ENCODE results near the gene ILDR1. TPM values are rescaled to one million over a fixed set of nuclear protein-coding genes. Genes with fewer than 3 reads are reported as not detected.
A peak's percentile ranks its signal among the peaks of the same experiment; 100 is the strongest.

ILDR1 gene
- polyA plus RNA-seq, 10 donors, result 0.15 to 0.41 (median 0.27) TPM

- DNase-seq, result no peak
These were observed 2.6 kb downstream of the ILDR1 start for GRCh38 chr3:122019493-122019892.

- DNase-seq, result no peak
These were observed 7.3 kb downstream of the ILDR1 start for GRCh38 chr3:122014741-122015140.

- no peak for DNase-seq
These were observed 8.6 kb downstream of the ILDR1 start for GRCh38 chr3:122013448-122013925.

GRCh38 chr3:122012821-122013220 lies 9.2 kb downstream of the ILDR1 start:
- no peak for DNase-seq

GRCh38 chr3:122011396-122011795 lies 10.7 kb downstream of the ILDR1 start:
- DNase-seq, result no peak

- DNase-seq, result no peak
These were observed 11.5 kb downstream of the ILDR1 start for GRCh38 chr3:122010506-122010905.

- no peak for DNase-seq
These were observed 13.9 kb downstream of the ILDR1 start for GRCh38 chr3:122008166-122008565.

- no peak for DNase-seq
These were observed 15.8 kb downstream of the ILDR1 start for GRCh38 chr3:122006267-122006666.

GRCh38 chr3:122004991-122005565 lies 17.0 kb downstream of the ILDR1 start:
- DNase-seq, result no peak

GRCh38 chr3:122004107-122004506 lies 17.9 kb downstream of the ILDR1 start:
- no peak for DNase-seq

- no peak for DNase-seq
These were observed 18.4 kb downstream of the ILDR1 start for GRCh38 chr3:122003606-122004005.

- no peak for DNase-seq
These were observed 18.9 kb downstream of the ILDR1 start for GRCh38 chr3:122003112-122003511.

GRCh38 chr3:122002611-122003010 lies 19.4 kb downstream of the ILDR1 start:
- DNase-seq, result no peak

GRCh38 chr3:122001892-122002291 lies 20.2 kb downstream of the ILDR1 start:
- no peak for DNase-seq

GRCh38 chr3:122000936-122001605 lies 21.0 kb downstream of the ILDR1 start:
- DNase-seq, result no peak

GRCh38 chr3:121999931-122000330 lies 22.1 kb downstream of the ILDR1 start:
- DNase-seq, result no peak

- DNase-seq, result no peak
These were observed 23.2 kb downstream of the ILDR1 start for GRCh38 chr3:121998611-121999473.

GRCh38 chr3:121998030-121998580 lies 23.9 kb downstream of the ILDR1 start:
- DNase-seq, result peak in 2 of 3 donors; percentile 11 to 41

GRCh38 chr3:121997372-121997771 lies 24.7 kb downstream of the ILDR1 start:
- DNase-seq, result no peak

- DNase-seq, result no peak
These were observed 25.6 kb downstream of the ILDR1 start for GRCh38 chr3:121996441-121996840.

- peak in 2 of 3 donors; percentile 34 to 51 for DNase-seq
These were observed 26.6 kb downstream of the ILDR1 start for GRCh38 chr3:121995161-121996137.

Data from muscle of back (tissue), 11 donors.